ENCODE measurements around the gene OPHN1.

Gene OPHN1

GRCh38 chrX:68254738-68255645, 178.3 kb downstream of the OPHN1 start:
- DNase-seq (ENCODE audit: low read depth in 2 of 3, low spot score in 2 of 3): no peak

GRCh38 chrX:68252664-68253063, 180.6 kb downstream of the OPHN1 start:
- no peak for DNase-seq (ENCODE audit: low read depth in 2 of 3, low spot score in 2 of 3)

GRCh38 chrX:68249903-68250302, 183.4 kb downstream of the OPHN1 start:
- no peak for DNase-seq (ENCODE audit: low read depth in 2 of 3, low spot score in 2 of 3)

- no peak for DNase-seq (ENCODE audit: low read depth in 2 of 3, low spot score in 2 of 3)
Measured at GRCh38 chrX:68249401-68249831, 183.9 kb downstream of the OPHN1 start.

GRCh38 chrX:68238568-68238967, 194.7 kb downstream of the OPHN1 start:
- no peak for DNase-seq (ENCODE audit: low read depth in 2 of 3, low spot score in 2 of 3)

GRCh38 chrX:68234171-68234910, 199.0 kb downstream of the OPHN1 start:
- DNase-seq (ENCODE audit: low read depth in 2 of 3, low spot score in 2 of 3): no peak

GRCh38 chrX:68232206-68232605, 201.1 kb downstream of the OPHN1 start:
- DNase-seq (ENCODE audit: low read depth in 2 of 3, low spot score in 2 of 3): no peak

- DNase-seq (ENCODE audit: low read depth in 2 of 3, low spot score in 2 of 3): no peak
Measured at GRCh38 chrX:68209008-68209407, 224.3 kb downstream of the OPHN1 start.

- DNase-seq (ENCODE audit: low read depth in 2 of 3, low spot score in 2 of 3): no peak
Measured at GRCh38 chrX:68204521-68205038, 228.7 kb downstream of the OPHN1 start.

GRCh38 chrX:68203646-68204045, 229.6 kb downstream of the OPHN1 start:
- no peak for DNase-seq (ENCODE audit: low read depth in 2 of 3, low spot score in 2 of 3)

GRCh38 chrX:68203211-68203610, 230.1 kb downstream of the OPHN1 start:
- DNase-seq (ENCODE audit: low read depth in 2 of 3, low spot score in 2 of 3): no peak

GRCh38 chrX:68199062-68199848, 234.0 kb downstream of the OPHN1 start:
- DNase-seq (ENCODE audit: low read depth in 2 of 3, low spot score in 2 of 3): no peak

GRCh38 chrX:68196939-68197791, 236.1 kb downstream of the OPHN1 start:
- DNase-seq (ENCODE audit: low read depth in 2 of 3, low spot score in 2 of 3): no peak

- no peak for DNase-seq (ENCODE audit: low read depth in 2 of 3, low spot score in 2 of 3)
Measured at GRCh38 chrX:68195561-68195960, 237.7 kb downstream of the OPHN1 start.

- no peak for DNase-seq (ENCODE audit: low read depth in 2 of 3, low spot score in 2 of 3)
Measured at GRCh38 chrX:68193786-68194185, 239.5 kb downstream of the OPHN1 start.

GRCh38 chrX:68193234-68193633, 240.1 kb downstream of the OPHN1 start:
- DNase-seq (ENCODE audit: low read depth in 2 of 3, low spot score in 2 of 3): no peak

- DNase-seq (ENCODE audit: low read depth in 2 of 3, low spot score in 2 of 3): no peak
Measured at GRCh38 chrX:68190799-68191198, 242.5 kb downstream of the OPHN1 start.

GRCh38 chrX:68186552-68187262, 246.6 kb downstream of the OPHN1 start:
- no peak for DNase-seq (ENCODE audit: low read depth in 2 of 3, low spot score in 2 of 3)

- DNase-seq (ENCODE audit: low read depth in 2 of 3, low spot score in 2 of 3): no peak
Measured at GRCh38 chrX:68185161-68185560, 248.1 kb downstream of the OPHN1 start.

Measured in activated CD8-positive, alpha-beta memory T cell treated with anti-CD3 and anti-CD28 coated beads for 48 hours (primary cell).